ENCODE results near the gene WDR44.

GRCh38 chrX:118498755-118499154 is 152.8 kb downstream of the WDR44 start:
- no peak for TF ChIP-seq GABPA (IDR thresholded peaks at IDR 0.05; ENCODE audit: low read depth)
- no peak for TF ChIP-seq POLR2AphosphoS5 (IDR thresholded peaks at IDR 0.05; ENCODE audit: low read depth)
- TF ChIP-seq CTCF (IDR thresholded peaks at IDR 0.05; ENCODE audit: insufficient read depth, low read length) = no peak
- no peak for TF ChIP-seq REST (IDR thresholded peaks at IDR 0.05; ENCODE audit: insufficient replicate concordance, low read depth)
